H1 (cell line): ENCODE data around the gene PRG2.

Source experiments
- CHD1 ChIP-seq: IDR thresholded peaks from 2 replicates; pipeline ENCODE4 v1.6.1; 2012; ENCODE audit warnings: low read depth, low read length, improper control_type of control experiment
- EZH2 ChIP-seq: fragments of 200-600 bp; sonication (generic); IDR thresholded peaks from 2 replicates; pipeline ENCODE4 v1.7.1; 2012; ENCODE audit warnings: low read depth, mild to moderate bottlenecking, moderate library complexity, low read length, inconsistent platforms; ENCODE audit not compliant: severe bottlenecking
- PHF8 ChIP-seq: fragments of 200-600 bp; sonication (generic); conservative IDR thresholded peaks from 2 replicates; pipeline ENCODE4 v1.7.1; 2012; ENCODE audit warnings: low read depth, mild to moderate bottlenecking, inconsistent platforms, low read length, moderate library complexity
- POLR2AphosphoS5 ChIP-seq: IDR thresholded peaks from 2 replicates; pipeline ENCODE4 v1.6.1; 2011; ENCODE audit warnings: low read depth, low read length
- RAD21 ChIP-seq, 2 experiments: IDR thresholded peaks in 1 of 2; conservative IDR thresholded peaks in 1 of 2; 2 replicates each; pipeline ENCODE4 v1.6.1; 2011; ENCODE audit warnings: low read depth in 2 of 2, low read length in 2 of 2, improper control_type of control experiment in 1 of 2, inconsistent platforms in 1 of 2, mild to moderate bottlenecking in 1 of 2, moderate library complexity in 1 of 2
- RXRA ChIP-seq: IDR thresholded peaks from 2 replicates; pipeline ENCODE4 v1.6.1; 2011; ENCODE audit warnings: low read depth, mild to moderate bottlenecking, low read length, moderate library complexity; ENCODE audit not compliant: insufficient read depth
- TF ChIP-seq, protein P1 (sequence below), 3 experiments: IDR thresholded peaks; 1 replicate in 2 of 3; 2 replicates in 1 of 3; pipeline versions ENCODE4 v1.5.1 to v1.6.1; 2011; ENCODE audit warnings: low read length in 3 of 3, mild to moderate bottlenecking in 3 of 3, inconsistent platforms in 2 of 3, low read depth in 1 of 3, moderate library complexity in 1 of 3; ENCODE audit not compliant: insufficient read depth in 1 of 3; ENCODE audit errors: control extremely low read depth in 1 of 3

DNA sequence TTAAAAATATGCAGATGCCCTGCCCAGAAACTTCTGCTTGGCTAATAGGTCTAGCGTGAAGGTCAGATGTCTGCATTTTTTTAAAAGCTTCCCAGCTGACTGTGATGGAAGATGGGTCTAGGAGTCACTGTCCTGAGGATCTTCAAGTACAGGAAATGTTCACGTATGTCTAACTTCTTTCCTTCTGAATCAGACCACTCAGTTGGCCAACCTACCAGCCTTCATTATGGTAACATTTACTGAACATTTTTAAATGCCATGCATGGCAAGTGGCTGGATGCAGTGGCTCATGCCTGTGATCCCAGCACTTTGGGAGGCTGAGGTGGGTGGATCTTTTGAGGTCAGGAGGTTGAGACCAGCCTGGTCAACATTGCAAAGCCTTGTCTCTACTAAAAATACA is 1.1 kb upstream of the PRG2 start:
- TF ChIP-seq PHF8 (no peak), EZH2 (no peak), POLR2AphosphoS5 (no peak), RAD21 (IDR thresholded peaks at IDR 0.05 in 1 of 2, conservative IDR thresholded peaks at IDR 0.05 in 1 of 2; ENCODE audit: low read depth in 2 of 2, low read length in 2 of 2) (no peak), CHD1 (no peak), RXRA (no peak)
- TF ChIP-seq, protein P1, sequence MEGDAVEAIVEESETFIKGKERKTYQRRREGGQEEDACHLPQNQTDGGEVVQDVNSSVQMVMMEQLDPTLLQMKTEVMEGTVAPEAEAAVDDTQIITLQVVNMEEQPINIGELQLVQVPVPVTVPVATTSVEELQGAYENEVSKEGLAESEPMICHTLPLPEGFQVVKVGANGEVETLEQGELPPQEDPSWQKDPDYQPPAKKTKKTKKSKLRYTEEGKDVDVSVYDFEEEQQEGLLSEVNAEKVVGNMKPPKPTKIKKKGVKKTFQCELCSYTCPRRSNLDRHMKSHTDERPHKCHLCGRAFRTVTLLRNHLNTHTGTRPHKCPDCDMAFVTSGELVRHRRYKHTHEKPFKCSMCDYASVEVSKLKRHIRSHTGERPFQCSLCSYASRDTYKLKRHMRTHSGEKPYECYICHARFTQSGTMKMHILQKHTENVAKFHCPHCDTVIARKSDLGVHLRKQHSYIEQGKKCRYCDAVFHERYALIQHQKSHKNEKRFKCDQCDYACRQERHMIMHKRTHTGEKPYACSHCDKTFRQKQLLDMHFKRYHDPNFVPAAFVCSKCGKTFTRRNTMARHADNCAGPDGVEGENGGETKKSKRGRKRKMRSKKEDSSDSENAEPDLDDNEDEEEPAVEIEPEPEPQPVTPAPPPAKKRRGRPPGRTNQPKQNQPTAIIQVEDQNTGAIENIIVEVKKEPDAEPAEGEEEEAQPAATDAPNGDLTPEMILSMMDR (IDR thresholded peaks at IDR 0.05; ENCODE audit: control extremely low read depth in 1 of 3, insufficient read depth in 1 of 3, low read depth in 1 of 3, low read length in 3 of 3), result no peak
